H1 (cell line): ENCODE measurements around the gene GOSR1. TPM values are rescaled to one million over a fixed set of nuclear protein-coding genes. Genes with fewer than 3 reads are reported as not detected.
"Not testable (repeated sequence)": the region's sequence is repeated elsewhere in the genome, so short reads cannot be mapped to it uniquely, and the experiment has no call there.

Experiments
- CTCF ChIA-PET: fragments of 300-600 bp; sonication (Branson Sonifier 250); formaldehyde crosslinking; loops from one replicate; lab custom pipeline; 2021; ENCODE audit not compliant: partially characterized antibody; lab: Charles Lee
- POLR2A ChIA-PET: fragments of 300-600 bp; sonication (Branson Sonifier 250); formaldehyde crosslinking; loops from one replicate; lab custom pipeline; 2021; ENCODE audit warnings: inconsistent platforms; ENCODE audit not compliant: partially characterized antibody; lab: Charles Lee
- DNase-seq, 2 experiments: peaks; one replicate each; pipeline versions ENCODE4 v3.0.0 to v3.0.0-alpha.2; 2010 to 2022; ENCODE audit warnings: low spot score in 2 of 2, low read depth in 1 of 2, mixed read lengths in 1 of 2
- FAIRE-seq: peaks from 2 replicates; lab custom pipeline; 2011; peaks lifted over from hg19 to GRCh38; lab: Jason Lieb, UNC
- H2AFZ ChIP-seq: 2 replicates; pipeline ENCODE4 v1.8.1; 2012; ENCODE audit warnings: low read length, inconsistent platforms
- H2AK5ac ChIP-seq: 2 replicates; pipeline ENCODE4 v1.6.1; 2013; ENCODE audit warnings: low read depth, low read length
- H2BK120ac ChIP-seq: replicated peaks from 2 replicates; pipeline ENCODE3; 2013; ENCODE audit warnings: low read depth, low read length, inconsistent platforms
- H2BK12ac ChIP-seq: 2 replicates; pipeline ENCODE4 v1.6.1; 2013; ENCODE audit warnings: low read depth, low read length
- H2BK15ac ChIP-seq: 2 replicates; pipeline ENCODE4 v1.6.1; 2013; ENCODE audit warnings: low read length
- H2BK20ac ChIP-seq: 2 replicates; pipeline ENCODE4 v1.6.1; 2013; ENCODE audit warnings: low read length
- H2BK5ac ChIP-seq: 2 replicates; pipeline ENCODE4 v1.6.1; 2013; ENCODE audit warnings: low read depth, low read length
- H3K14ac ChIP-seq: 2 replicates; pipeline ENCODE4 v1.6.1; 2013; ENCODE audit warnings: inconsistent platforms; ENCODE audit not compliant: insufficient read length
- H3K18ac ChIP-seq: 2 replicates; pipeline ENCODE4 v1.6.1; 2013; ENCODE audit warnings: low read length; ENCODE audit errors: extremely low read depth
- H3K23ac ChIP-seq: 2 replicates; pipeline ENCODE4 v1.6.1; 2013; ENCODE audit warnings: inconsistent platforms; ENCODE audit not compliant: insufficient read length
- H3K23me2 ChIP-seq: 2 replicates; pipeline ENCODE4 v1.6.1; 2013; ENCODE audit warnings: low read depth, low read length
- H3K27ac ChIP-seq: 2 replicates; pipeline ENCODE4 v1.6.1; 2011; ENCODE audit warnings: low read depth, low read length, inconsistent platforms
- H3K27me3 ChIP-seq, 4 experiments: replicated peaks in 1 of 4; 1 replicate in 1 of 4; 2 replicates in 3 of 4; pipeline versions ENCODE4 v1.6.1 to v1.8.1; 2011 to 2013; ENCODE audit warnings: low read length in 3 of 4, mild to moderate bottlenecking in 3 of 4, inconsistent platforms in 2 of 4, mixed read lengths in 2 of 4, moderate library complexity in 1 of 4; ENCODE audit not compliant: control insufficient read depth in 3 of 4, insufficient read depth in 3 of 4; ENCODE audit errors: extremely low read depth in 1 of 4
- H3K36me3 ChIP-seq, 4 experiments: 2 replicates each; pipeline versions ENCODE4 v1.6.1 to v1.8.1; 2011 to 2013; ENCODE audit warnings: mild to moderate bottlenecking in 4 of 4, low read length in 3 of 4, moderate library complexity in 2 of 4, control low read depth in 1 of 4, inconsistent platforms in 1 of 4; ENCODE audit not compliant: insufficient read depth in 4 of 4, control insufficient read depth in 2 of 4
- H3K4ac ChIP-seq: replicated peaks from 2 replicates; pipeline ENCODE3; 2013; ENCODE audit warnings: low read length, low read depth, mixed read lengths, inconsistent platforms; ENCODE audit not compliant: insufficient read length
- H3K4me1 ChIP-seq, 4 experiments: replicated peaks in 1 of 4; 1 replicate in 1 of 4; 2 replicates in 3 of 4; pipeline versions ENCODE4 v1.6.1 to v1.8.1; 2011 to 2013; ENCODE audit warnings: low read length in 3 of 4, inconsistent platforms in 2 of 4, mixed read lengths in 1 of 4; ENCODE audit not compliant: insufficient read depth in 4 of 4, control insufficient read depth in 3 of 4
- H3K4me2 ChIP-seq, 2 experiments: 2 replicates each; pipeline versions ENCODE4 v1.6.1 to v1.8.1; 2011 to 2013; ENCODE audit warnings: low read depth in 2 of 2, low read length in 2 of 2, control low read depth in 1 of 2, inconsistent platforms in 1 of 2, mild to moderate bottlenecking in 1 of 2; ENCODE audit not compliant: insufficient read depth in 1 of 2
- H3K4me3 ChIP-seq, 4 experiments: fragments of 200-600, 300-600 bp in 1 of 4; sonication (generic), shearing (Covaris generic), sonication (Bioruptor Twin) in 1 of 4; 2 replicates each; pipeline versions ENCODE4 v1.5.1 to v1.8.1; 2011 to 2016; ENCODE audit warnings: low read length in 4 of 4, low read depth in 3 of 4, control low read depth in 2 of 4, inconsistent platforms in 2 of 4, mild to moderate bottlenecking in 2 of 4, mixed read lengths in 1 of 4, moderate library complexity in 1 of 4; ENCODE audit not compliant: insufficient read depth in 2 of 4; ENCODE audit errors: extremely low read depth in 1 of 4
- H3K56ac ChIP-seq: replicated peaks from 2 replicates; pipeline ENCODE3; 2013; ENCODE audit warnings: low read depth, mild to moderate bottlenecking, mixed read lengths, low read length, inconsistent platforms; ENCODE audit not compliant: insufficient read length
- H3K79me1 ChIP-seq: 2 replicates; pipeline ENCODE4 v1.6.1; 2013; ENCODE audit warnings: low read depth, low read length, control low read depth
- H3K79me2 ChIP-seq, 2 experiments: 2 replicates each; pipeline versions ENCODE4 v1.6.1 to v1.8.1; 2012 to 2013; ENCODE audit warnings: low read length in 2 of 2, mild to moderate bottlenecking in 2 of 2, inconsistent platforms in 1 of 2; ENCODE audit not compliant: insufficient read depth in 2 of 2, control insufficient read depth in 1 of 2
- H3K9ac ChIP-seq, 4 experiments: replicated peaks in 1 of 4; 1 replicate in 1 of 4; 2 replicates in 3 of 4; pipeline versions ENCODE4 v1.6.1 to v1.8.1; 2011 to 2013; ENCODE audit warnings: low read depth in 3 of 4, low read length in 3 of 4, control low read depth in 2 of 4, mild to moderate bottlenecking in 2 of 4, moderate library complexity in 2 of 4, inconsistent platforms in 1 of 4; ENCODE audit errors: extremely low read depth in 1 of 4
- H3K9me3 ChIP-seq, 2 experiments: 2 replicates each; pipeline versions ENCODE4 v1.6.1 to v1.8.1; 2012 to 2013; ENCODE audit warnings: mild to moderate bottlenecking in 2 of 2, moderate library complexity in 2 of 2, control low read depth in 1 of 2, inconsistent platforms in 1 of 2, low read depth in 1 of 2, low read length in 1 of 2, mixed read lengths in 1 of 2; ENCODE audit not compliant: insufficient read depth in 2 of 2
- H4K20me1 ChIP-seq, 2 experiments: replicated peaks in 1 of 2; 2 replicates each; pipeline versions ENCODE3 to v1.8.1; 2011 to 2013; ENCODE audit warnings: inconsistent platforms in 2 of 2, low read length in 2 of 2, mild to moderate bottlenecking in 1 of 2; ENCODE audit not compliant: insufficient read depth in 2 of 2, control insufficient read depth in 1 of 2
- H4K5ac ChIP-seq: 2 replicates; pipeline ENCODE4 v1.6.1; 2013; ENCODE audit warnings: low read length, low read depth, mixed read lengths, inconsistent platforms; ENCODE audit not compliant: insufficient read length
- H4K8ac ChIP-seq: 2 replicates; pipeline ENCODE4 v1.8.0; 2013; ENCODE audit warnings: mild to moderate bottlenecking, moderate library complexity, low read length, inconsistent platforms; ENCODE audit not compliant: insufficient read depth; ENCODE audit errors: extremely low read depth
- H4K91ac ChIP-seq: replicated peaks from 2 replicates; pipeline ENCODE3; 2013; ENCODE audit warnings: low read length, mixed read lengths, inconsistent platforms; ENCODE audit not compliant: insufficient read length
- BCL11A ChIP-seq, 2 experiments: IDR thresholded peaks; one replicate each; pipeline ENCODE4 v1.6.1; 2011; ENCODE audit warnings: low read depth in 2 of 2, low read length in 2 of 2, mild to moderate bottlenecking in 2 of 2
- CEBPB ChIP-seq: IDR thresholded peaks from 2 replicates; pipeline ENCODE4 v1.6.1; 2012; ENCODE audit warnings: low read depth, low read length
- HDAC6 ChIP-seq: IDR thresholded peaks from one replicate; pipeline ENCODE4 v1.7.1; 2012; ENCODE audit warnings: low read depth, mild to moderate bottlenecking, inconsistent platforms, low read length, moderate library complexity
- JUN ChIP-seq: IDR thresholded peaks from 2 replicates; pipeline ENCODE4 v1.6.1; 2011; ENCODE audit warnings: low read depth, mild to moderate bottlenecking, improper control_type of control experiment, low read length
- PHF8 ChIP-seq: fragments of 200-600 bp; sonication (generic); conservative IDR thresholded peaks from 2 replicates; pipeline ENCODE4 v1.7.1; 2012; ENCODE audit warnings: low read depth, mild to moderate bottlenecking, inconsistent platforms, low read length, moderate library complexity
- SAP30 ChIP-seq: fragments of 300-600 bp; sonication (generic); IDR thresholded peaks from 2 replicates; pipeline ENCODE4 v1.7.1; 2012; ENCODE audit warnings: low read length, moderate library complexity, mild to moderate bottlenecking, inconsistent platforms; ENCODE audit not compliant: insufficient read depth, insufficient replicate concordance
- TCF12 ChIP-seq: IDR thresholded peaks from 2 replicates; pipeline ENCODE4 v1.6.1; 2011; ENCODE audit warnings: low read depth, mild to moderate bottlenecking, low read length
- WGBS, 2 experiments: shearing (Covaris generic) in 1 of 2; methylation state at CpG; one replicate each; pipeline versions ENCODE4 v1.1.6 to v1.1.7; 2013 to 2015; ENCODE audit warnings: low lambda C conversion rate in 2 of 2, mixed read lengths in 2 of 2, inconsistent platforms in 1 of 2, low coverage in 1 of 2, missing lambda C conversion rate in 1 of 2; ENCODE audit not compliant: insufficient replicate concordance in 2 of 2, insufficient coverage in 1 of 2, insufficient read length in 1 of 2; ENCODE audit errors: extremely low coverage in 1 of 2, missing lambda C conversion rate in 1 of 2; 5-methylcytosine and 5-hydroxymethylcytosine counted together
- polyA plus RNA-seq, 7 experiments: library from polyadenylated mRNA; depleted of rRNA in 3 of 7; stranded (reverse) in 5 of 7; unstranded in 2 of 7; fragments of >200 nt in 5 of 7; fragments of 200-250 nt in 2 of 7; gene quantifications; 1 replicate in 5 of 7; 2 replicates in 1 of 7; 4 replicates in 1 of 7; pipeline versions ENCODE4 v1.2.1 to v1.2.3, GENCODE V29; 2011 to 2013; ENCODE audit warnings: missing spikeins in 2 of 7, mixed read lengths in 2 of 7
- total RNA-seq: library from RNA; stranded (reverse); fragmentation: NEBNext Ultra II Directional; extraction: Animal tissue kit (Norgen Biotek cat#: 25700); gene quantifications from 2 replicates; pipeline ENCODE4 v1.2.1, GENCODE V29; 2021

Gene GOSR1
- total and polyA plus RNA-seq, 2 of the 8 experiments (the other 6 are each of a cell fraction or from before 2014, with no cell fraction given) = 9.2 to 43.3 TPM

- TF ChIP-seq TCF12 = no peak
- no peak for TF ChIP-seq SAP30
- no peak for TF ChIP-seq JUN
- TF ChIP-seq HDAC6 = no peak
- no peak for TF ChIP-seq BCL11A (IDR thresholded peaks at IDR 0.05; ENCODE audit: low read depth in 2 of 2, low read length in 2 of 2)
- no peak for TF ChIP-seq PHF8
- no peak for TF ChIP-seq CEBPB
These were observed 75.9 kb downstream of the GOSR1 start (continued) for GRCh38 chr17:30552994-30553566.

- WGBS, 2 experiments = 85% methylated on average over 3 of the region's 4 CpGs; no CpG with 5 or more reads in 1 of the 2 experiments
- H3K14ac ChIP-seq, H3K79me1 ChIP-seq, H3K23ac ChIP-seq, H3K27ac ChIP-seq, H2AK5ac ChIP-seq, H4K20me1 ChIP-seq, H3K4me3 ChIP-seq, H2BK20ac ChIP-seq, H3K18ac ChIP-seq, H3K36me3 ChIP-seq, H2BK12ac ChIP-seq, H4K5ac ChIP-seq, H2AFZ ChIP-seq, H2BK5ac ChIP-seq, H3K9ac ChIP-seq, H3K9me3 ChIP-seq, H3K27me3 ChIP-seq, H2BK15ac ChIP-seq, H4K91ac ChIP-seq, H4K8ac ChIP-seq, H2BK120ac ChIP-seq, POLR2A ChIA-PET, H3K23me2 ChIP-seq, FAIRE-seq, H3K4me1 ChIP-seq, H3K4me2 ChIP-seq, H3K56ac ChIP-seq, H3K4ac ChIP-seq, H3K79me2 ChIP-seq: not testable (repeated sequence)
- DNase-seq = peak in 1 of 2 experiments; percentile 34
- CTCF ChIA-PET = interaction anchor here (0.9 to 3.1 kb wide), 10 partner anchors 10 to 163 kb away, joined by 3 to 15 read pairs (median 5); partner anchors contain the start of gene GOSR1
These were observed 76.7 kb downstream of the GOSR1 start for GRCh38 chr17:30553823-30554440.
